ENCODE data around the gene GALK1.

Gene GALK1

GRCh38 chr17:75799402-75799801, 34.4 kb upstream of the GALK1 start:
- Histone ChIP-seq H4K20me1 (ENCODE audit: control insufficient read depth, insufficient read depth, low read depth, low read length) (no peaks in the 10 kb centered on the region), H3K79me2 (ENCODE audit: control insufficient read depth, low read length) (peaks cover 46% of the 10 kb centered on the region), H3K27ac (ENCODE audit: low read depth, low read length) (no peak overlapping the region), H3K36me3 (ENCODE audit: control insufficient read depth, low read length) (peaks cover 47% of the 10 kb centered on the region), H3K4me3 (ENCODE audit: low read length) (no peak overlapping the region), H3K9me2 (replicated peaks; ENCODE audit: control insufficient read depth, low read length) (no peaks in the 10 kb centered on the region), H3K4me2 (ENCODE audit: low read length) (no peak overlapping the region), H3F3A (ENCODE audit: control insufficient read depth, insufficient read depth) (no peaks in the 10 kb centered on the region), H3K9me3 (ENCODE audit: control insufficient read depth, insufficient read depth, low read length) (no peaks in the 10 kb centered on the region), H3K4me1 (ENCODE audit: control insufficient read depth, low read length) (no peaks in the 10 kb centered on the region), H3K27me3 (ENCODE audit: control insufficient read depth, low read length) (no peaks in the 10 kb centered on the region)
- no peak for TF ChIP-seq EZH2phosphoT487 (IDR thresholded peaks at IDR 0.05; ENCODE audit: borderline replicate concordance, low read length)
- TF ChIP-seq CTCF (IDR thresholded peaks at IDR 0.05; ENCODE audit: low read depth, low read length, poor library complexity, severe bottlenecking): no peak

- no peaks in the 10 kb centered on the region for H3K4me1 ChIP-seq (ENCODE audit: control insufficient read depth, low read length)
- H3F3A ChIP-seq (ENCODE audit: control insufficient read depth, insufficient read depth): 0 out of 2 replicates have a peak, but pooled peaks cover 2% of the 10 kb centered on the region
- H3K36me3 ChIP-seq (ENCODE audit: control insufficient read depth, low read length): peaks cover 73% of the 10 kb centered on the region
- H3K4me2 ChIP-seq (ENCODE audit: low read length): no peak overlapping the region
- no peaks in the 10 kb centered on the region for H3K27me3 ChIP-seq (ENCODE audit: control insufficient read depth, low read length)
- H3K27ac ChIP-seq (ENCODE audit: low read depth, low read length): no peak overlapping the region
- no peaks in the 10 kb centered on the region for H3K9me2 ChIP-seq (replicated peaks; ENCODE audit: control insufficient read depth, low read length)
- no peaks in the 10 kb centered on the region; the same call in 1 of the 2 replicates for H4K20me1 ChIP-seq (ENCODE audit: control insufficient read depth, insufficient read depth, low read depth, low read length)
- peaks cover 65% of the 10 kb centered on the region for H3K79me2 ChIP-seq (ENCODE audit: control insufficient read depth, low read length)
- TF ChIP-seq EZH2phosphoT487 (IDR thresholded peaks at IDR 0.05; ENCODE audit: borderline replicate concordance, low read length) (no peak), CTCF (IDR thresholded peaks at IDR 0.05; ENCODE audit: low read depth, low read length, poor library complexity, severe bottlenecking) (no peak)
- no peaks in the 10 kb centered on the region for H3K9me3 ChIP-seq (ENCODE audit: control insufficient read depth, insufficient read depth, low read length)
- no peak overlapping the region for H3K4me3 ChIP-seq (ENCODE audit: low read length)
Observed at GRCh38 chr17:75795820-75796607, 31.0 kb upstream of the GALK1 start.

GRCh38 chr17:75793460-75793859, 28.5 kb upstream of the GALK1 start:
- Histone ChIP-seq H3F3A (ENCODE audit: control insufficient read depth, insufficient read depth) (0 out of 2 replicates have a peak, but pooled peaks cover 2% of the 10 kb centered on the region), H3K9me3 (ENCODE audit: control insufficient read depth, insufficient read depth, low read length) (no peaks in the 10 kb centered on the region), H3K79me2 (ENCODE audit: control insufficient read depth, low read length) (peaks cover 83% of the 10 kb centered on the region), H3K4me2 (ENCODE audit: low read length) (no peak overlapping the region), H4K20me1 (ENCODE audit: control insufficient read depth, insufficient read depth, low read depth, low read length) (no peaks in the 10 kb centered on the region; the same call in 1 of the 2 replicates), H3K4me1 (ENCODE audit: control insufficient read depth, low read length) (no peaks in the 10 kb centered on the region), H3K27me3 (ENCODE audit: control insufficient read depth, low read length) (no peaks in the 10 kb centered on the region), H3K4me3 (ENCODE audit: low read length) (no peak overlapping the region), H3K27ac (ENCODE audit: low read depth, low read length) (no peak overlapping the region), H3K9me2 (replicated peaks; ENCODE audit: control insufficient read depth, low read length) (no peaks in the 10 kb centered on the region), H3K36me3 (ENCODE audit: control insufficient read depth, low read length) (peaks cover 65% of the 10 kb centered on the region)
- no peak for TF ChIP-seq CTCF (IDR thresholded peaks at IDR 0.05; ENCODE audit: low read depth, low read length, poor library complexity, severe bottlenecking)
- no peak for TF ChIP-seq EZH2phosphoT487 (IDR thresholded peaks at IDR 0.05; ENCODE audit: borderline replicate concordance, low read length)

All from DOHH2 (cell line).